B cell (primary cell): ENCODE data around the gene CD14. TPM values are rescaled to one million over a fixed set of nuclear protein-coding genes. Genes with fewer than 3 reads are reported as not detected.

Experiments
- ATAC-seq: fragments of 200-7000 bp; cut with Tn5 transposase; one replicate; pipeline ENCODE4 v1.10.0; 2021; ENCODE audit warnings: low read depth, mild to moderate bottlenecking, moderate number of reproducible peaks, moderate library complexity
- CTCF ChIA-PET: fragments of 350-600 bp; sonication (Branson Sonifier 250); formaldehyde crosslinking; loops from one replicate; lab custom pipeline; 2021; ENCODE audit warnings: antibody characterized with exemption, inconsistent platforms; lab: Charles Lee
- POLR2A ChIA-PET: fragments of 350-600 bp; sonication (Branson Sonifier 250); formaldehyde crosslinking; loops from one replicate; lab custom pipeline; 2021; ENCODE audit warnings: antibody characterized with exemption; lab: Charles Lee
- DNase-seq: peaks from one replicate; pipeline ENCODE4 v3.0.0; 2013
- H2AFZ ChIP-seq: 2 replicates; pipeline ENCODE4 v1.6.1; 2012; ENCODE audit warnings: mild to moderate bottlenecking, low read depth, low read length; ENCODE audit not compliant: insufficient read depth, poor library complexity, severe bottlenecking
- H3K27ac ChIP-seq, 2 donors: 1 replicate in 1 of 2; 2 replicates in 1 of 2; pipeline ENCODE4 v1.5.1; 2012 to 2013; ENCODE audit warnings: low read length in 2 of 2, mild to moderate bottlenecking in 2 of 2, moderate library complexity in 1 of 2
- H3K27me3 ChIP-seq, 4 experiments: fragments of 200-600 bp in 1 of 4; sonication (generic) in 1 of 4; replicated peaks in 1 of 4; 1 replicate in 2 of 4; 2 replicates in 2 of 4; pipeline versions ENCODE4 v1.6.1 to v1.7.0; 2013 to 2016; ENCODE audit warnings: low read length in 3 of 4, mild to moderate bottlenecking in 2 of 4, mixed read lengths in 1 of 4, moderate library complexity in 1 of 4; ENCODE audit not compliant: insufficient read depth in 4 of 4, control insufficient read depth in 3 of 4; ENCODE audit errors: control extremely low read depth in 1 of 4
- H3K36me3 ChIP-seq, 2 experiments: replicated peaks in 1 of 2; 1 replicate in 1 of 2; 2 replicates in 1 of 2; pipeline versions ENCODE4 v1.6.1 to v1.7.1; 2013; ENCODE audit warnings: low read length in 1 of 2; ENCODE audit not compliant: insufficient read depth in 2 of 2, control insufficient read depth in 1 of 2; ENCODE audit errors: control extremely low read depth in 1 of 2, extremely low read depth in 1 of 2
- H3K4me1 ChIP-seq, 2 donors: fragments of 200-600 bp in 1 of 2; sonication (generic) in 1 of 2; 1 replicate in 1 of 2; 2 replicates in 1 of 2; pipeline versions ENCODE4 v1.5.1 to v1.6.1; 2013 to 2017; ENCODE audit warnings: low read length in 2 of 2; ENCODE audit not compliant: control insufficient read depth in 2 of 2, insufficient read depth in 2 of 2
- H3K4me2 ChIP-seq: replicated peaks from 2 replicates; pipeline ENCODE3; 2012; ENCODE audit warnings: mild to moderate bottlenecking, low read depth, low read length; ENCODE audit not compliant: poor library complexity, severe bottlenecking
- H3K4me3 ChIP-seq, 5 experiments: fragments of 200-600 bp in 1 of 5; sonication (generic) in 1 of 5; 1 replicate in 3 of 5; 2 replicates in 2 of 5; pipeline versions ENCODE4 v1.5.1 to v1.7.0; 2011 to 2016; ENCODE audit warnings: low read length in 4 of 5, mild to moderate bottlenecking in 4 of 5, low read depth in 2 of 5, control low read depth in 1 of 5, moderate library complexity in 1 of 5; ENCODE audit not compliant: insufficient read depth in 1 of 5; ENCODE audit errors: control extremely low read depth in 1 of 5, extremely low read depth in 1 of 5
- H3K79me2 ChIP-seq: fragments of 200-600 bp; sonication (generic); one replicate; pipeline ENCODE4 v1.6.0; 2016; ENCODE audit warnings: low read length; ENCODE audit not compliant: control insufficient read depth, insufficient read depth
- H3K9ac ChIP-seq: fragments of 200-600 bp; sonication (generic); 2 replicates; pipeline ENCODE4 v1.6.1; 2017; ENCODE audit warnings: mild to moderate bottlenecking, low read length, moderate library complexity
- H3K9me3 ChIP-seq, 3 donors: one replicate each; pipeline versions ENCODE4 v1.6.1 to v1.7.1; 2013; ENCODE audit warnings: low read length in 2 of 3; ENCODE audit not compliant: control insufficient read depth in 2 of 3, insufficient read depth in 1 of 3; ENCODE audit errors: control extremely low read depth in 1 of 3
- H4K20me1 ChIP-seq: 2 replicates; pipeline ENCODE4 v1.6.0; 2012; ENCODE audit warnings: mild to moderate bottlenecking, low read length; ENCODE audit not compliant: insufficient read depth, control insufficient read depth, poor library complexity, severe bottlenecking
- H3K27ac Mint-ChIP-seq: one replicate; pipeline ENCODE4 v1.8.0; 2021; ENCODE audit warnings: mixed read lengths
- H3K27me3 Mint-ChIP-seq: one replicate; pipeline ENCODE4 v1.8.0; 2021; ENCODE audit warnings: mixed read lengths
- H3K4me1 Mint-ChIP-seq: one replicate; pipeline ENCODE4 v1.8.0; 2021; ENCODE audit warnings: mixed read lengths
- H3K4me3 Mint-ChIP-seq: one replicate; pipeline ENCODE4 v1.8.0; 2021; ENCODE audit warnings: mixed read lengths
- H3K9me3 Mint-ChIP-seq: one replicate; pipeline ENCODE4 v1.8.0; 2022; ENCODE audit warnings: mixed read lengths; ENCODE audit not compliant: insufficient read depth
- EZH2 ChIP-seq: IDR thresholded peaks from 2 replicates; pipeline ENCODE4 v1.6.1; 2012; ENCODE audit warnings: borderline replicate concordance, low read depth, mild to moderate bottlenecking, moderate library complexity, low read length; ENCODE audit not compliant: insufficient read depth, poor library complexity, severe bottlenecking
- WGBS: methylation state at CpG from one replicate; pipeline ENCODE4 v1.1.5; 2013; ENCODE audit warnings: missing lambda C conversion rate; ENCODE audit not compliant: insufficient coverage; 5-methylcytosine and 5-hydroxymethylcytosine counted together
- intact Hi-C: fragments of 100-400 bp; cut with micrococcal nuclease; formaldehyde crosslinking; loops from one replicate; pipeline ENCODE4 v1.10.0; 2022
- polyA plus RNA-seq: library from polyadenylated mRNA; depleted of rRNA; stranded (reverse); fragments of >200 nt; gene quantifications from 2 replicates; pipeline ENCODE4 v1.2.3, GENCODE V29; 2012
- total RNA-seq, 2 donors: library from RNA; stranded (reverse); fragments of 120-200 nt in 1 of 2; gene quantifications; 1 replicate in 1 of 2; 2 replicates in 1 of 2; pipeline versions ENCODE4 v1.2.3 to v1.2.4, GENCODE V29; 2013 to 2022
- TF ChIP-seq, protein P1 (sequence below): fragments of 200-600 bp; IDR thresholded peaks from one replicate; pipeline ENCODE4 v1.8.0; 2022; ENCODE audit warnings: antibody characterized with exemption, mild to moderate bottlenecking

Gene CD14
- total and polyA plus RNA-seq, 2 donors (not counting 1 experiment from before 2014, with no cell fraction given), result 1.8 to 11.4 TPM

DNA sequence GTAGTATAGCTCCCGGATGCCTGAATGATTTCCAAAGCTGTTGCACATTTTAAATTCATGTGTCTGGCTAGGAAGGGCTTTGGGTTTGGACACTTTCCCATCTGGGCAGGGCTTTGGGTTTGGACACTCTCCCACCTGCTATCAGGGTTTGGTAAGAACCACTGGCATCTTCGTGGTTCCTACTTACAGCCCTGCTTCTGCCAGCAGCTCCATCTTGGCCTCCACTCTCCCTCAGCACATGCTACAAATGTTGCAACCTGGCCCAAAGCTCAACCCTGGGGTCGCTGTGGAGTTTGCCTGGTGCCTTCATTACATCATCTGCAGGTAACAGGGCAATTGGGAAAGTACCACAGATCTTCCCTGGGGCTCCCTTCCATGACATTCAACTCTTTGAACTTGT lies 9.7 kb upstream of the CD14 start:
- no peak overlapping the region for H3K4me3 Mint-ChIP-seq
- no peak overlapping the region for H3K4me3 ChIP-seq
- H3K4me1 Mint-ChIP-seq, result peaks cover 41% of the 10 kb centered on the region
- peaks cover 5% of the 10 kb centered on the region for H4K20me1 ChIP-seq
- ATAC-seq, result no peak
- peaks cover 15 to 25% of the 10 kb centered on the region in 2 donors for H3K4me1 ChIP-seq
- 89% methylated on average over 3 of the region's 3 CpGs for WGBS
- no peak overlapping the region for H3K9ac ChIP-seq
- H3K79me2 ChIP-seq, result peaks cover 41% of the 10 kb centered on the region
- intact Hi-C loops, result no loop called here
- H3K27ac Mint-ChIP-seq, result no peak overlapping the region
- H3K27me3 ChIP-seq, result no peaks in the 10 kb centered on the region
- no peak overlapping the region for H3K4me2 ChIP-seq
- no peak for DNase-seq
- ChIA-PET CTCF (interaction anchor here (0.9 kb wide), 1 partner anchor 10 kb away, joined by 3 read pairs; no protein-coding TSS in a partner anchor), POLR2A (no interaction called here)
- no peak overlapping the region for H2AFZ ChIP-seq
- H3K27ac ChIP-seq, result no peak overlapping the region
- H3K9me3 ChIP-seq, result no peaks in the 10 kb centered on the region
- no peaks in the 10 kb centered on the region for H3K27me3 Mint-ChIP-seq
- no peak for TF ChIP-seq EZH2
- TF ChIP-seq, protein P1, sequence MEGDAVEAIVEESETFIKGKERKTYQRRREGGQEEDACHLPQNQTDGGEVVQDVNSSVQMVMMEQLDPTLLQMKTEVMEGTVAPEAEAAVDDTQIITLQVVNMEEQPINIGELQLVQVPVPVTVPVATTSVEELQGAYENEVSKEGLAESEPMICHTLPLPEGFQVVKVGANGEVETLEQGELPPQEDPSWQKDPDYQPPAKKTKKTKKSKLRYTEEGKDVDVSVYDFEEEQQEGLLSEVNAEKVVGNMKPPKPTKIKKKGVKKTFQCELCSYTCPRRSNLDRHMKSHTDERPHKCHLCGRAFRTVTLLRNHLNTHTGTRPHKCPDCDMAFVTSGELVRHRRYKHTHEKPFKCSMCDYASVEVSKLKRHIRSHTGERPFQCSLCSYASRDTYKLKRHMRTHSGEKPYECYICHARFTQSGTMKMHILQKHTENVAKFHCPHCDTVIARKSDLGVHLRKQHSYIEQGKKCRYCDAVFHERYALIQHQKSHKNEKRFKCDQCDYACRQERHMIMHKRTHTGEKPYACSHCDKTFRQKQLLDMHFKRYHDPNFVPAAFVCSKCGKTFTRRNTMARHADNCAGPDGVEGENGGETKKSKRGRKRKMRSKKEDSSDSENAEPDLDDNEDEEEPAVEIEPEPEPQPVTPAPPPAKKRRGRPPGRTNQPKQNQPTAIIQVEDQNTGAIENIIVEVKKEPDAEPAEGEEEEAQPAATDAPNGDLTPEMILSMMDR, result no peak
- H3K9me3 Mint-ChIP-seq, result no peaks in the 10 kb centered on the region
- H3K36me3 ChIP-seq, result peaks cover 0 to 24% of the 10 kb centered on the region in 2 experiments

DNA sequence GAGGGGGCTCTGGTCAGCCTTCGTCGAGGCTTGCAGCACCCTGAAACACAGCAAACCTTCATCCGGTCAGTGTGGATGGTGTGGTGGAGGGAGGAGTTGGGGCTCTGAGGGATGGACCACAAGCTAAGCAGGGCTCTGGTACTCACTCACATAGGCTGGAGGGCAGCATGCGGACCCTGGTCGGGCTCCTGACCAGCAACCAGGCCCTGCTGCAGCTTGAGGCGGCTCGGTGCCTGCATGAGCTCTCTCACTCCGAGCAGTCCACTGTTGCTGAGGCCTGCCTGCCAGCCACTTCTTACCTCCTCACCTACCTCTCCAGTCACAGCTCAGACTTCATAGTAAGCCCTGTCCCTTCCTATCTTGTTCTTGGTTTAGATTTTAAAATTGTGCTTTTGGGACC lies 8.7 kb upstream of the CD14 start:
- Histone ChIP-seq H3K9ac (no peak overlapping the region), H3K36me3 (peaks cover 0 to 24% of the 10 kb centered on the region in 2 experiments), H3K27me3 (no peaks in the 10 kb centered on the region), H3K79me2 (peaks cover 35% of the 10 kb centered on the region), H4K20me1 (peaks cover 4% of the 10 kb centered on the region), H3K4me1 (peaks cover 11 to 21% of the 10 kb centered on the region in 2 donors), H3K4me2 (no peak overlapping the region), H3K4me3 (no peak overlapping the region), H3K27ac (no peak overlapping the region), H3K9me3 (no peaks in the 10 kb centered on the region), H2AFZ (no peak overlapping the region)
- no peaks in the 10 kb centered on the region for H3K9me3 Mint-ChIP-seq
- intact Hi-C loops, result no loop called here
- peaks cover 33% of the 10 kb centered on the region for H3K4me1 Mint-ChIP-seq
- H3K27ac Mint-ChIP-seq, result no peak overlapping the region
- WGBS, result 93% methylated on average over 7 of the region's 8 CpGs
- CTCF ChIA-PET, result no interaction called here
- peak overlapping the region; percentile 2 for H3K4me3 Mint-ChIP-seq
- POLR2A ChIA-PET, result interaction anchor here (0.6 kb wide), 1 partner anchor 55 kb away, joined by 6 read pairs; no protein-coding TSS in a partner anchor
- H3K27me3 Mint-ChIP-seq, result no peaks in the 10 kb centered on the region
- ATAC-seq (no peak), DNase-seq (no peak)
- TF ChIP-seq, protein P1, result no peak
- TF ChIP-seq EZH2, result no peak
